ENCODE results near the gene RNF130.

The RNF130 gene

DNA sequence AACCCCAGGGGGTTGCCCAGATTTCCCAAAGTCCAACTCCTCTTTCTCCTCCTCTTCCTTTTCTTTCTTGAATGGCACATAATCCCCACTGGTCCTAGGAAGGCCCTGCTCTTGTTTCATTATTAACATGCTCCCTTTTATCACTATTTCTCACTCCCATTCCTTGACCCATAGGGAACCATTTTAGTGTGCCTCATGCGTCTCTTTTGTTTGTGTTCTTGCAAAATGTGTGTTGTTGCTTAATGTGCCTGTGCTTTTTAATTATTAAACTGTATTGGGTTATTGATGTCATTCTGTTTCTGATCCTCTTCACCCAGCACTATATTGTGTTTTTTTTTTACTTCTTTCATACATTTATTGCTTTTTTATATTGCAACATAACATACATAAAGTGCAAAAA lies 4.1 kb upstream of the RNF130 start:
- no peaks in the 10 kb centered on the region for H3K27me3 ChIP-seq (replicated peaks in 2 of 5; ENCODE audit: control insufficient read depth in 4 of 5, insufficient read depth in 5 of 5, low read length in 4 of 5)
- POLR2A ChIA-PET = no interaction called here
- no peak overlapping the region for H3K4me3 ChIP-seq (ENCODE audit: control insufficient read depth in 1 of 7, extremely low read depth in 1 of 7, insufficient read depth in 4 of 7, low read depth in 2 of 7, low read length in 6 of 7)
- WGBS (ENCODE audit: insufficient coverage) = no CpG with 5 or more reads among the region's 1 CpG
- no peak overlapping the region for H3K27ac ChIP-seq (ENCODE audit: insufficient read depth in 1 of 2, low read depth in 1 of 2, low read length in 2 of 2, poor library complexity in 1 of 2, severe bottlenecking in 2 of 2)
- H3K4me1 ChIP-seq (ENCODE audit: control extremely low read depth in 1 of 4, control insufficient read depth in 4 of 4, insufficient read depth in 4 of 4, low read length in 3 of 4) = peaks cover 1 to 18% (median 16%) of the 10 kb centered on the region in 4 experiments
- no peak for DNase-seq
- peaks cover 0 to 4% (median 0%) of the 10 kb centered on the region in 5 experiments for H3K9me3 ChIP-seq (ENCODE audit: control extremely low read depth in 1 of 5, control insufficient read depth in 4 of 5, insufficient read depth in 2 of 5, low read depth in 1 of 5, low read length in 4 of 5)
- CTCF ChIA-PET = interaction anchor here (0.8 to 10.2 kb wide), 2 partner anchors 15 to 27 kb away, joined by 3 to 58 read pairs; no protein-coding TSS in a partner anchor
- no peaks in the 10 kb centered on the region for H3K36me3 ChIP-seq (ENCODE audit: control insufficient read depth in 4 of 4, insufficient read depth in 4 of 4, low read length in 3 of 4)

DNA sequence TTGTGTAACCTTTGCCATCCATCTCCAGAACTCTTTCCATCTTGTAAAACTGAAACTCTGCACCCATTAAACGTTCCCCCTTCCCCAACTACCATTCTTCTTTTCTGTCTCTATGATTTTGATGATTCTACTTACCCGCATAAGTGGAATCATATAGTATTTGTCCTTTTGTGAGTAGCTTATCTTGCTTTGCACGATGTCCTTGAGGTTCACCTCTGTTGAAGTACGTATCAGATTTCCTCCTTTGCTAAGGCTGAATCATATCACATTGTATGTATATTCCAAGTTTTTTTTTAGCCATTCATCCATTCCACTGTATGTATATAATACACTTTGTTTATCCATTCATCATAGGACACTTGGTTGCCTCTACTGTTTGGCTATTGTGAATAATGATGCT lies 2.9 kb upstream of the RNF130 start:
- Histone ChIP-seq H3K36me3 (ENCODE audit: control insufficient read depth in 4 of 4, insufficient read depth in 4 of 4, low read length in 3 of 4) (no peaks in the 10 kb centered on the region), H3K27me3 (replicated peaks in 2 of 5; ENCODE audit: control insufficient read depth in 4 of 5, insufficient read depth in 5 of 5, low read length in 4 of 5) (no peaks in the 10 kb centered on the region), H3K9me3 (ENCODE audit: control extremely low read depth in 1 of 5, control insufficient read depth in 4 of 5, insufficient read depth in 2 of 5, low read depth in 1 of 5, low read length in 4 of 5) (peaks cover 0 to 4% (median 0%) of the 10 kb centered on the region in 5 experiments), H3K4me1 (ENCODE audit: control extremely low read depth in 1 of 4, control insufficient read depth in 4 of 4, insufficient read depth in 4 of 4, low read length in 3 of 4) (peaks cover 5 to 17% (median 15%) of the 10 kb centered on the region in 4 experiments), H3K27ac (ENCODE audit: insufficient read depth in 1 of 2, low read depth in 1 of 2, low read length in 2 of 2, poor library complexity in 1 of 2, severe bottlenecking in 2 of 2) (no peak overlapping the region), H3K4me3 (ENCODE audit: control insufficient read depth in 1 of 7, extremely low read depth in 1 of 7, insufficient read depth in 4 of 7, low read depth in 2 of 7, low read length in 6 of 7) (no peak overlapping the region)
- POLR2A ChIA-PET = no interaction called here
- CTCF ChIA-PET = interaction anchor here (10.2 kb wide), 1 partner anchor 16 kb away, joined by 58 read pairs; no protein-coding TSS in a partner anchor
- WGBS (ENCODE audit: insufficient coverage) = 100% methylated on average over 2 of the region's 4 CpGs
- DNase-seq = no peak

DNA sequence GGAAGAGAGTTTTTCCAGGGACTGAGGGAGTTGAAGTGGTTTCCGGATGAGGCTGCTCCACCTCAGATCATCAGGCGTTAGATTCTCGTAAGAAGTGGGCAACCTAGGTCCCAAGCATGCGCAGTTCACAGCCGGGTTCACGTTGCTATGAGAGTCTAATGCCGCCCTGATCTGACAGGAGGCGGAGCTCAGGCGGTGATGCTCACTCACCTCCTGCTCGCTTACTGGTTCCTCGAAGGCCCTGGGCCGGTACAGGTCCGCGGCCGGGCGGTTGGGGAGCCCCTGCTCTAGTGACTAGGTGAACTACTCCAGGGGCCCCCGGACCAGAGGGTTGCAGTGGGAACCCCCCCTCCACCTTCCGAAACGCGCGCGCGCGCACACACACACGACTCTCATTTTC lies 997 bp upstream of the RNF130 start:
- ChIA-PET CTCF (interaction anchor here (0.6 to 10.2 kb wide), 2 partner anchors 18 to 194 kb away, joined by 3 to 58 read pairs; no protein-coding TSS in a partner anchor), POLR2A (no interaction called here)
- 85% methylated on average over 24 of the region's 25 CpGs for WGBS (ENCODE audit: insufficient coverage)
- Histone ChIP-seq H3K4me1 (ENCODE audit: control extremely low read depth in 1 of 4, control insufficient read depth in 4 of 4, insufficient read depth in 4 of 4, low read length in 3 of 4) (peaks cover 11 to 33% (median 31%) of the 10 kb centered on the region in 4 experiments), H3K9me3 (ENCODE audit: control extremely low read depth in 1 of 5, control insufficient read depth in 4 of 5, insufficient read depth in 2 of 5, low read depth in 1 of 5, low read length in 4 of 5) (peaks cover 0 to 4% (median 0%) of the 10 kb centered on the region in 5 experiments), H3K4me3 (ENCODE audit: control insufficient read depth in 1 of 7, extremely low read depth in 1 of 7, insufficient read depth in 4 of 7, low read depth in 2 of 7, low read length in 6 of 7) (peak overlapping the region in 1 of 7 experiments; percentile 92), H3K36me3 (ENCODE audit: control insufficient read depth in 4 of 4, insufficient read depth in 4 of 4, low read length in 3 of 4) (no peaks in the 10 kb centered on the region), H3K27ac (ENCODE audit: insufficient read depth in 1 of 2, low read depth in 1 of 2, low read length in 2 of 2, poor library complexity in 1 of 2, severe bottlenecking in 2 of 2) (no peak overlapping the region), H3K27me3 (replicated peaks in 2 of 5; ENCODE audit: control insufficient read depth in 4 of 5, insufficient read depth in 5 of 5, low read length in 4 of 5) (no peaks in the 10 kb centered on the region)
- peak in 2 of 3 donors; percentile 22 to 62 for DNase-seq

GRCh38 chr5:180072256-180072548 lies 643 bp upstream of the RNF130 start:
- DNase-seq = no peak
- H3K9me3 ChIP-seq (ENCODE audit: control extremely low read depth in 1 of 5, control insufficient read depth in 4 of 5, insufficient read depth in 2 of 5, low read depth in 1 of 5, low read length in 4 of 5) = peaks cover 0 to 4% (median 0%) of the 10 kb centered on the region in 5 experiments
- CTCF ChIA-PET = no interaction called here
- H3K36me3 ChIP-seq (ENCODE audit: control insufficient read depth in 4 of 4, insufficient read depth in 4 of 4, low read length in 3 of 4) = no peaks in the 10 kb centered on the region
- H3K4me3 ChIP-seq (ENCODE audit: control insufficient read depth in 1 of 7, extremely low read depth in 1 of 7, insufficient read depth in 4 of 7, low read depth in 2 of 7, low read length in 6 of 7) = peak overlapping the region in 6 of 7 experiments; percentile 66 to 92 (median 79)
- POLR2A ChIA-PET = no interaction called here
- no peaks in the 10 kb centered on the region for H3K27me3 ChIP-seq (replicated peaks in 2 of 5; ENCODE audit: control insufficient read depth in 4 of 5, insufficient read depth in 5 of 5, low read length in 4 of 5)
- no peak overlapping the region for H3K27ac ChIP-seq (ENCODE audit: insufficient read depth in 1 of 2, low read depth in 1 of 2, low read length in 2 of 2, poor library complexity in 1 of 2, severe bottlenecking in 2 of 2)
- WGBS (ENCODE audit: insufficient coverage) = 24% methylated on average over 13 of the region's 14 CpGs
- H3K4me1 ChIP-seq (ENCODE audit: control extremely low read depth in 1 of 4, control insufficient read depth in 4 of 4, insufficient read depth in 4 of 4, low read length in 3 of 4) = peaks cover 11 to 37% (median 32%) of the 10 kb centered on the region in 4 experiments

- Histone ChIP-seq H3K27me3 (replicated peaks in 2 of 5; ENCODE audit: control insufficient read depth in 4 of 5, insufficient read depth in 5 of 5, low read length in 4 of 5) (no peaks in the 10 kb centered on the region), H3K4me1 (ENCODE audit: control extremely low read depth in 1 of 4, control insufficient read depth in 4 of 4, insufficient read depth in 4 of 4, low read length in 3 of 4) (peaks cover 11 to 42% (median 36%) of the 10 kb centered on the region in 4 experiments), H3K36me3 (ENCODE audit: control insufficient read depth in 4 of 4, insufficient read depth in 4 of 4, low read length in 3 of 4) (peaks cover 0 to under 1% (median 0%) of the 10 kb centered on the region in 4 experiments), H3K4me3 (ENCODE audit: control insufficient read depth in 1 of 7, extremely low read depth in 1 of 7, insufficient read depth in 4 of 7, low read depth in 2 of 7, low read length in 6 of 7) (peak overlapping the region; percentile 73 to 96 (median 85)), H3K9me3 (ENCODE audit: control extremely low read depth in 1 of 5, control insufficient read depth in 4 of 5, insufficient read depth in 2 of 5, low read depth in 1 of 5, low read length in 4 of 5) (peaks cover 0 to 7% (median 0%) of the 10 kb centered on the region in 5 experiments), H3K27ac (ENCODE audit: insufficient read depth in 1 of 2, low read depth in 1 of 2, low read length in 2 of 2, poor library complexity in 1 of 2, severe bottlenecking in 2 of 2) (peak overlapping the region; percentile 64 to 78)
- CTCF ChIA-PET = interaction anchor here (1.4 to 2.3 kb wide), 4 partner anchors 10 to 63 kb away, joined by 3 to 10 read pairs (median 4); no protein-coding TSS in a partner anchor
- DNase-seq = peak; percentile 53 to 87 (median 80)
- WGBS (ENCODE audit: insufficient coverage) = under 1% methylated on average over 48 of the region's 48 CpGs
- POLR2A ChIA-PET = interaction anchor here (0.8 to 1.2 kb wide), 2 partner anchors 9 to 240 kb away, joined by 3 to 6 read pairs; no protein-coding TSS in a partner anchor
Measured at GRCh38 chr5:180070756-180071530, 616 bp downstream of the RNF130 start.

- Histone ChIP-seq H3K4me3 (ENCODE audit: control insufficient read depth in 1 of 7, extremely low read depth in 1 of 7, insufficient read depth in 4 of 7, low read depth in 2 of 7, low read length in 6 of 7) (peak overlapping the region; percentile 11 to 96 (median 85)), H3K4me1 (ENCODE audit: control extremely low read depth in 1 of 4, control insufficient read depth in 4 of 4, insufficient read depth in 4 of 4, low read length in 3 of 4) (peaks cover 11 to 42% (median 36%) of the 10 kb centered on the region in 4 experiments), H3K9me3 (ENCODE audit: control extremely low read depth in 1 of 5, control insufficient read depth in 4 of 5, insufficient read depth in 2 of 5, low read depth in 1 of 5, low read length in 4 of 5) (peaks cover 0 to 8% (median 0%) of the 10 kb centered on the region in 5 experiments), H3K27ac (ENCODE audit: insufficient read depth in 1 of 2, low read depth in 1 of 2, low read length in 2 of 2, poor library complexity in 1 of 2, severe bottlenecking in 2 of 2) (peak overlapping the region; percentile 64 to 78), H3K36me3 (ENCODE audit: control insufficient read depth in 4 of 4, insufficient read depth in 4 of 4, low read length in 3 of 4) (peaks cover 0 to 3% (median 0%) of the 10 kb centered on the region in 4 experiments), H3K27me3 (replicated peaks in 2 of 5; ENCODE audit: control insufficient read depth in 4 of 5, insufficient read depth in 5 of 5, low read length in 4 of 5) (no peaks in the 10 kb centered on the region)
- 13% methylated on average over 8 of the region's 9 CpGs for WGBS (ENCODE audit: insufficient coverage)
- ChIA-PET POLR2A (interaction anchor here (0.7 to 1.2 kb wide), 5 partner anchors 11 to 65 kb away, joined by 3 to 6 read pairs (median 6); no protein-coding TSS in a partner anchor), CTCF (interaction anchor here (1.0 to 2.3 kb wide), 11 partner anchors 8 to 64 kb away, joined by 3 to 10 read pairs (median 4); no protein-coding TSS in a partner anchor)
- DNase-seq = peak; percentile 82 to 98 (median 96)
Measured at GRCh38 chr5:180069589-180070247, 1.8 kb downstream of the RNF130 start.

All from common myeloid progenitor, CD34-positive (primary cell).